ENCODE data around the gene LMX1B.
A peak's percentile ranks its signal among the peaks of the same experiment; 100 is the strongest.
"Not testable (repeated sequence)": the region's sequence is repeated elsewhere in the genome, so short reads cannot be mapped to it uniquely, and the experiment has no call there.

LMX1B gene

DNA sequence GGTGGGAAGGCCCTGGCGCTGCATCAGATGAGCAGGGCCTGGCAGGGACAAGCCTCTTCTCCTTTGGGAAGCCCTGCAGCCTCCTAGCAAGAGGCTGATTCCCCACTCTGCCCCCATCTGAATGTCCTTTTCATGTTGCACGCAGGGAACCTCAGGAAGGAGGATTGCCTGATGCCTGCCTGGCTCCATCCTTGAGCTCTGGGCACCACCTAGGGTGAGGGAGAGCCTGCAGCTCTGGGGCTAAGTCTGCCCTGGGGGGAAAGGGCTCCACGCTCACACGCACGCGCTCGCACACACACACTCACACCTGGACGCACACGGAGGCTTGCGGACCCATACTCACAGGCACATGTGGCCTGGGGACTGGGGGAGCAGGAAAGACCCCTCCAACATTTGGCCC is 86.6 kb downstream of the LMX1B start:
- no peak for DNase-seq

DNA sequence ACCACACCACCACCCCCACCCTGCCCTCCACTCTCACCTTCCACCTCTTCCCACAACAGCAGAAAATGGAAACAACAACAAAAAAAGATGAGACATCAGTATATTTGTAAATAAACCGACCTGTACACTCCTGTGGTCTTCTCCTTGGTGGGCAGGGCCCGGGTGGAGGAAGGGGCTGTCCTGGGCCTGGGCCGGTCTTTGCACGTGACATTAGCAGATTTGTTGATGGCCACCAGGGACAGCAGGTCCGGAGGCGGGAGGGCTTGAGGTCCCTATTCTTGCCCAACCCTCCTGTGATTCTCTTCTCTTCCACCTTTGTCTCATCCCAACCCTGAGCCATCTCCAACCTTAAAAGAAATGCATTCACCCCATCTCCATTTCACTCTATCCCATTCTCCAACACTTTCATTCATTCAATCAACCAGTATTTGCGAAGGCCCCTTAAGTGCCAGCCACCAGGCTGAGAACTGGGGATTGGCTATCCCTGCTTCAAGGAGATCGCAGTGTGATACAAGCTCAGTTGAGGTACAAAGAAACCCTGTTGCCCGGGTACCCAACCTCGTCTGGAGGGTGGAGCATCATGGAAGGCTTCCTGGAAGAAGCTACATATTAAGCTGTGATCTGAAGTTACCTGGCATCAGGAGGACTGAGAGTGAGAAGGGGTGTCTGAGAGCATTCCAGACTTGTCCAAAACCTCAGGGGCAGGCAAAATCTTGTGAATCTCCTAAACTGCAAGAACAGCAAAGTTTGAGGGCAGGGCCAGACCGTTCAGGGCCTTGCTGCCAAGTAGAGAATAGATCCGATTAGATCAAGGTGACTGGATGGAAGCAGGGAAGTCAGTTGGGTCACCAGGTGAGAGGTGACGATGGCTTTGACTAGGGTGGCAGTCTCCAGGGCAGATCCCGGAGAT is 87.4 kb downstream of the LMX1B start:
- DNase-seq: no peak

DNA sequence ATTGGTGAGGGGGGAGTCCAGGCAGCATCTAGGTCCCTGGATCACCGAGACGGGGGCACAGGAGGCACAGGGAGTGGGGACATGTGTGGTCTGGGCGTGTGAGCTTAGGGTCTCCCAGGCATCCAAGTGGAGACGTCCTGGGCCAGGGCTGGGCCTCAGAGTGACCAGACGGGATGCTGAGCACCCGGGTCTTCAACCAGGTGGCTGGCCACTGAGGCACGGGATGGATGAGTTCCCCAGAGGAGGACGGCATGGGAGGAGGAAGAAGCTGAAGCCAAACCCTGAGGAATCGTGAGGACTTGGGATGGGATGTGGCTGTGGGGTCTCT is 88.0 kb downstream of the LMX1B start:
- no peak for DNase-seq

DNA sequence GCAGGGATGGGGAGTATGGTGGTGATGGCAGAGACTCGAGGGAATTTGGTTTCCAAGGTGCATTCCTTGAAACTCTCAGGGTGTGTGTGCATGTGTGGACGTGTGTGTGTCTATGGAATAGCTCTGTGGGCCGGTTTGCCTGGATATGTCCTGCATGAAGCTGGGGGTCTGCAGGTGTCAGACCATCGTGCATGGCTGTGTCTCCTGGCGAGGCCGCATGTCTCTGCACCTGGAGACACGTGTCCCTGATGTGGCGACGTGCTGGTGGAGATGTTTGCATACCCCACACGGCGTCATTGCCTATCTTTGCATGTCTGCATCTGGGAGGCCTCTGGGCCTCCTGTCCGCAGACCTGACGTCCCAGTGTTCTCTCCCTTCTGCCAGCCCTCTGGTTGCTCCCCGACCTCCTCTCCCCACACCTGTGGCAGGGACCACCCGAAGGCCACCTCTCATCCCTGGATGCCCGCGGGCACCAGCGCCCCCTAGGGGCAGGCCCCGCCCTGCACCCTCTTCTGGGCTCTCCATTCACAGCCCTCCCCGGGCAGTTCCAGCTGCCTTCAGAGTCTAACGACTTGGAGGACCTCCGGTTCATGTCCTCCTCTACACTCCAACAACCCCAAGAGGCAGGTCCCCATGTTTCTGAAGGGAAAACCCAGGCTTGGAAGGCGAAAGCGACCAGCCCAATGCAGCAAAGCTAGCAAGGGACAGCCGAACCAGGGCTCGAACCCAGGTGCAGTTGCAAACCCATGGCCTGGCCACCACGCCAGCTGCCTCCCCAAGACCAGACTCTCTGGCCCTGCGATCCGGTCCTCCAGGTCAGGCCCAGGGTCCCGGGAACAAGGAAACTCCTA is 88.6 kb downstream of the LMX1B start:
- DNase-seq: peak; percentile 14

DNA sequence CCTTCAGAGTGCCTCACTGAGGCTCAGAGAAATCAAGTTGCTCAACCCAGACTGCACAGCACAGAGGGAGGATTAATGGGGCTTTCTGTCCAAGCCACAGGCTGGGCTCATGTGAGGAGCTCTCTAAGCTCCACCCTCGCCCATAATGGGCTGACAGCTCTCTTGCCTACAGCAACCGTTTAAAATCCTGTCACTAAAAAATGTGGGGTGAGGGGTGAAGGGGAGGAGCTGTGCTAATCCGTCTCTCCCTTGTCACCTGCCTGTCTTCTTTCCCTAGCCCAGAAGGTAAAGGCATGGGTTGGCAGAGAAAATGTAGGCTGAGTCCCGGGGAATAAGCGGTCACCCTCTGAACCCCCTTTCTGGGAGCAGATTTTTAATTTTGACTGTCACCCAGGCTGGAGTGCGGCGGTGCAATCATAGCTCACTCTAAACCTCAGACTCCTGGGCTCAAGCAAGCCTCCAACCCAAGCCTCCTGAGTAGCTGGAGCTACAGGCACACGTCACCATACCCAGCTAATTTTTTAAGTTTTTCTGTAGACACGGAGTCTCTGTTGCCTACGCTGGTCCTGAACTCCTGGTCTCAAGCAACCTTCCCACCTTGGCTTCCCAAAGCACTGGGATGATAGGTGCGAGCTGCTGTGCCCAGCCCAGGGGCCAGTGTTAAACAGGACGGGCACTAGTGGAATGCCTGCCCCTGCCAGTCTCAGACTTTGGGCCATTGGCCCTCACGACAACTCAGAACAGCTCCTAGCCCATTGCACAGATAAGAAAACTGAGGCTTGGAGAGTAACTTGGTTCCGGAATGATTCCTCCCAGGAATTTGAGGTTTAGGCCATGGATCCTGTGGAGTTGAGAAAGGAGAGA is 89.5 kb downstream of the LMX1B start:
- DNase-seq: no peak

DNA sequence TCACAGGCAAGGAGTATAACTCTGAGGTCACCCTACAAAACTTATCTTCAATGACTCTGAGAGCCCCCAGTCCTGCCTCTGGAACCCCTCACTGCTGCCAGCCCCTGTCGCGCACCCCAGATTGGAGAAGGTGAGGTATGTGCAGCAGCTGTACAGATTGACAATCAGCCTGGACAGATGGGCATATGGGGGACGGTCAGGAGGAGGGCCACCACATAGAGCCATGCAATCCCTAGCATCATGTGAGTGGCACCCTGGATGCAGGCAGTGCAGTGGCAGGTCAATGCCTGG is 90.1 kb downstream of the LMX1B start:
- DNase-seq: no peak

DNA sequence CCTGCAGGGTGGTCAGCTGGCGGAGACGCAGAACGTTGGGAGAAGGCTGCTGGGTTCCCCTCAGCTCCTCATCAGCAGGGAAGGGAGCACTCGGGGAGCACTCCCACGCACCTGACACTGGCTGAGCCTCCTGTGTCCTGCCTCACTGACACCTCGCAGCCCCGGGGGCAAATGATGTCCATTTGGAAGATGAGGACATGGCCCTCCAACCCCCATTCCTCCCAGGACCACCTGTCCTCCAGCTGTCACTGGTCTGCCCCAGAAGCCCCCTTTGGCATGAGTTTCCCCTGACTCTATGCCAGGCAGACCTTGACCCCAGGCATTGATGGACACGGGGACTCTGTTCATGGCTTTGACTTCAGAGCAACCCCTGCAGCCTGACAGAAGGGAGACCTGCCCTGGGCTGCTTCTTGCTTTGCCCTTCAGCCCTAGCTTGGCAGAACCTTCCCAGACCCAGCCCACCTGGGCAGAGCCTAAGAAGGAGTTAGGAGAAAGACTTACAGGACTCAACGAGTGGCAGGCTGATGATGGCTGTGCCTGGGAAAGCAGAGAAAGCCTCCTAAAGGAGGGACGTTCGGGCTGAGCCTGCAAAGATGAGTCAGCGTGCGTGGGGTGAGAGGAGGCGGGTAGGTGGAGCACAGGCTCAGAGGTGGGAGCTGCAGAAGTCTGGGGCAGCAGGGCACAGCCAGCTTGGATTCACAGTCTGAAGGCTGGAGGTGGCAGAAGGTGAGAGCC is 90.6 kb downstream of the LMX1B start:
- peak; percentile 42 for DNase-seq

DNA sequence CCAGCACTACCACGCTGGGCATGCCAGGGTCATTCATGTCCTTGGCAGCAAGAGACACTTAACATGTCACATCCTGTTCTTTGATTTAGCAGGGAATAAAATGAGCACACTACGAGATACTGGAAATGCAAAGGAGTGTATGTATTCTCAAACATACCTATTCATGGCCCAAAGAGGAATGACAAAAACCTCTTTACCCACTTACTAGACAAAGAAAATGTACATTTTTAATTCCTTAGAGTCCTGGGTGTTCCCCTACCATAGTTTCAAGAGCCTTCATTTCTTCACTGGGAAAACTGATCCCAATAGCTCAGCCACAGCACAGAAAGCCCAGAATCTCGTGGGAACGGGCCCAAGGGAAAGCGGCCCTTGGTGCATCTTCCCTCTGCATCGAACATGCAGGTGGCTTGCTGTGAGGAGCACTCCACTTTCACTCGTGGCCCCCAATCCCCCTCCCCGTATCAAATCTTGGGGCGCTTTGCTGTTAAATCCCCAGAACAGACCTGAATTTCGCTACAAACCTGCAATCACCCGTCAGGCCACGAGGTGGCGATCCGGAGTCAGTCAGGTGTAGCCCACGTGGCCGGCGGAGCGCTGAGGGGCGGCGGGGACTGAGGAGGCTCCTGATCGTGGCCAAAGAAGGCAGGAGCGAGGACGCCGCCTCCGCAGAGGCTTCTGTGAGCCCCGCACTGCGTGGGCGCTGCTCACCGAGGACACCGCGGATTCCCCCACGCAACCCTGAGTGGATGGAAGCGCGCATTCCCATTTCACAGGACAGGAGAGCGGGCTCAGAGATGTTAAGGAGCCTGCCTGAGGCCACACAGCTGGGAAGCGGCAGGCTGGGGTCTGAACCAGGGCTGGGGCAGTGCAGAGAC is 91.4 kb downstream of the LMX1B start:
- peak; percentile 75 for DNase-seq

DNA sequence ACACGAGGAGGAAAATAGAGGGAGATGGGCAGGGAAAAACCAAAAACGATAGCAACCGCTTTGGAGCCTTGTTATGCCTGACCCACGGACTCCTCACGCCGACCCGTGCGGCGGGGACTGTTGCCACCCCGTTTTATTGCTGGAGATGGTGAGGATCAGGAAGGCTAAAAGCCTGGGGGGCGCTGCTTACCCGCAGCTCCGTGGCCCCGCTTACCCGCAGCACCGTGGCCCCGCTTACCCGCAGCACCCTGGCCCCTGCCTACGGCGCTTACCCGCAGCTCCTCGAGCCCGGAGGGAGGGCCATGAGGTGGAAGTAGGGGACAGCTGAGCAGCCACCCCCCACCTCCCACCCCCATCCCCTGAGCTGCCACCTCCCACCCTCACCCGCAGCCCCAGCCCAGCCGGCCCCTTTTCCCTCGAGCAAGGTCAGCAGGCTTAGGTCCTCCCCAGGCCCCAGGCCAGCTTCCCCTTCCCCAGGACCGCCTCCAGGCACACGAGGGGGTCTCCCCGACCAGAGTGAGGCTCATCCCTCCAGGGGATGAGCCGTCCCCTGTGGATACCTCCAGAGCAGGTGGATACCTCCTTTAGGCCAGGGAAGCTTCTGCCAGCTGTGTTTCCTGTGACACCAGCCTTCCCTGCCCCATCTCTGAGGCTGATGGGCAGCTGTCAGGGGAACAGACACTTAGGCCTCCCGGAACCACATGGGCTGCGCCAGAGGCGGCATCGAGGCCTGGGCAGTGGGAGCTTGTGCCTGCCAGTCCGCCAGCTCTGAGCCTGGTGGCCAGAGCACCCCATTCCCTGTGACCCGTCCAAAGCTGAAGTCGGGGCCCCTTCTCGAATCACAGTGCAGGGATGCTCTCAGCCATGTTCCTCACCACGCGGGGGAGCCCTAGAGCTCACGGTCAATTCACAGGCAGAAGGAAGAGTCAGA is 92.3 kb downstream of the LMX1B start:
- peak; percentile 70 for DNase-seq

DNA sequence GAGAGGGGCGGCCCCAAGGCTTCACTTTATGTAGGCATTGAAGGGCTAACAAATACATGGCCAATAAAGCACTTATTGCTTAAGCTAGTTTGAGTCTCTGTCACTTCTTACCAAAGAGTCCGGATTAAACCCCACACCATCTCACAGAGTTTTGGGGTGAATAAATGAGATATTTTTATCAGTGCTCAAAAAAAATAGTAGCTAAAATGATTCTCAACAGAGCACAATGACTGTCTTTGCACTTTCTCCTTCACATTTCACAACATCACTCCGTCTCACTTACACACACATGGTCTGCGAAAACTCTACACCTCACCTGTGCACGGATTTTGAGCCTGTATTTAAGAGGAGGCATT is 92.9 kb downstream of the LMX1B start:
- DNase-seq: no peak

DNA sequence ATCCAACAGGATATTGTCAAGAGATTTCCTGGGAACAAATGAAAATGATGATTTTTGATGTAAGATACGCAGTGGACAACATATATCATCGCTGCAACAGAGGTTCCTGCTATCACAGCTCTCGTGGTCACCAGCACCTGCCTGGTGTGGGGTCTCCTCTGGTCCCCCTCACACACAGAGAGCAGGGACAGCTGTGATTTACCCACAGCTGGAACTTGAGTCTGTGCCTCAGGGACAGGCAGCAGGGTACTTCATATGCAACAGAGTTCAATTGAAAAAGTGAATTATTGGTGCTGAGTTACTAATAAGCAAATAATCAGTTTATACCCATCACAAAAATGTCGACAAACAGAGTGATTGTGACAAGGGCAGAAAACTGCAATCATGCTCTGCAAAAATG is 93.4 kb downstream of the LMX1B start:
- no peak for DNase-seq

DNA sequence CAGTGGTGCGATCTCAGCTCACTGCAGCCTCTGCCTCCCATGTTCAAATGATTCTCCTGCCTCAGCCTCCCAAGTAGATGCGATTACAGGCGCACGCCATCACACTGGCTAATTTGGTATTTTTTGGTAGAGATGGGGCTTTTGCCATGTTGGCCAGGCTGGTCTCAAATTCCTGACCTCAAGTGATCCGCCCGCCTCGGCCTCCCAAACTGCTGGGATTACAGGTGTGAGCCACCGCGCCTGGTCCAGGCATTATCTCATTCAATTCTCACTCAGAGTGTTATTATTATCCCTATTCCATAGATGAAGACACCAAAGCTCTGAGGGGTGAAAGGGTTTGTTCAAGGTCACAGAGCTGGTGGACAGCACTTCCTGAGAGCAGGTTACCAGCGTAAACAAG is 94.0 kb downstream of the LMX1B start:
- DNase-seq: not testable (repeated sequence)

DNA sequence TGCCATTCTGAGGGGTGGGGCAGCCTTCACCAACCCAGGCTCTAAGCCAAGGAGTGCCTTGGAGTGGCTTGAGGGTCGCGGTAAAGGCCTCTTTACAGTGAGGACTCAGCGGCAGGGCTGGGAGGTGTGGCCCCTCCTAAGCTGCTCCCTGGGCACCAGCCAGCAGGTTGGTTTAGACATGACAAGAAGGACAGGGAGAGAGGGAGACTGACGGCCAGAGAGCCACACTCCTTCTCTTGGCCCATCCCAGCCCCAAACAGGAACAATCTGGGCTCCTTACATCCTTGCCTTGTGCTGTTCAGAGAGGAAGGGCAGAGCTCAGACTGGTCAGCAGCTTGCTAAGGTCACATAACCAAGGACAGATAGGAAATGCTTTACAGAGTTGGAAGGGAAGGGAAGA is 94.5 kb downstream of the LMX1B start:
- DNase-seq: no peak

DNA sequence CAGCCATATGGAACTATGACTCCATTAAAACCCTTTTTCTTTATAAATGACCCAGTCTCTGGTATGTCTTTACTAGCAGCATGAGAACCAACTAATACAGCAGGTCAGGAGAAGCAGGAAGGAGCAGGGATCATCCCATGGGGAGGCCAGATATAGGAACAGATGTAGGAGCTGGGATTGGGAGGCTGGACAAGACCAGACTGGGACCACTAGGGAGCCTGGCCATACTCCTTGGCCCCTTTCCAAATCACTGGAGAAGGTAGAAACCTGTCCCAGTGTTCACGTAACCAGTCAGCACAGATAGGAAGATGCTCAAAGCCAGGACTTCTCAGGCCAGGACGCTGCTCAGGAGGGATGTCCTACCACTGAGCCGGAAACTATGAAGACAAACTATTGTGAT is 95.5 kb downstream of the LMX1B start:
- DNase-seq: no peak

DNA sequence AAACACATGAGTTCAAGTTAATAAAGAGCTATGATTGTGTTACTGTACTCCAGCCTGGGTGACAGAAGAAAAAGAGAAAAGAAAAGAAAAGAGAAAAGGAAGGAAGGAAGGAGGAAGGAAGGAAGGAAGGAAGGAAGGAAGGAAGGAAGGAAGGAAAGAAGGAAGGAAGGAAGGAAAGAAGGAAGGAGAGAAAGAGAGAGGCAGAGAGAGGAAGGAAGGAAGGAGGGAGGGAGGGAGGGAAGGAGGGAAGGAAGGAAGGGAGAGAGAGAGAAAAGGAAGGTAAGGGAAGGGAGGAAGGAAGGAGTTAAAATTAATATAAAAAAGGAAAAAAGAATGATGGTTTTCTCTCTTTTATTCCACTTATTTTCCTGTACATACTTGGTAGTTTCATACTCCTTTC is 101.7 kb downstream of the LMX1B start:
- no peak for DNase-seq

DNA sequence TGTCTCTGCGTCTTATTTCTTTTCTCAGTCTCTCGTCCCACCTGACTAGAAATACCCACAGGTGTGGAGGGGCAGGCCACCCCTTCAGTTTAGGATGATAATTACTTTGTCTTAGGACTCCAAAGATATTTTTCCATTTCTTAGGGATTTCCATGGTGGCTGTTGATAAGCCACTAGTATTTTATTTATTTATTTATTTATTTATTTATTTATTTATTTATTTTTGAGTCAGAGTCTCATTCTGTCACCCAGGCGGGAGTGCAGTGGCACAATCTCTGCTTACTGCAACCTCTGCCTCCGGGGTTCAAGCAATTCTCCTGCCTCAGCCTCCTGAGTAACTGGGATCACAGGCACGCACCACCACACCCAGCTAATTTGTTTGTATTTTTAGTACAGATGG is 103.7 kb downstream of the LMX1B start:
- DNase-seq: not testable (repeated sequence)

DNA sequence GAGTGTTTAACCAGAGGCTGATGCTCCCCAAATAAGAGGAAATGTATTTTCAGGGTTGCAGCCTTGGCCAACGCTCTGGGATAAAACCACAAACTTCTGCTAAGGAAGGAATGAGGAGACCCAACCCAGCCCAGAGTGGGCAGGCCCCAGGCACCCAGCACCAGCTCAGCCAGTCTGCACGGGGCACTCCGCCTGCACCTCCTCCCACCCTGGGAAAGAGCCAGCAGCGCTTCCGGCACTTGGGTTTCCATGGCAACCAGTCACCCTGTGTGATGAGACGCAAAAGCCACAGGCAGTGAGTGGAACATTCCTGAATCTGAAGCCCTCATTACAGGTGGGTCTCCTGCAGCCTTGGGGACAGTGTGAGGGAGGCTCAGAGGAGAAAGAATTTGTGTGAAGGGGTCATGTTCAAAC is 105.9 kb downstream of the LMX1B start:
- peak; percentile 80 for DNase-seq

DNA sequence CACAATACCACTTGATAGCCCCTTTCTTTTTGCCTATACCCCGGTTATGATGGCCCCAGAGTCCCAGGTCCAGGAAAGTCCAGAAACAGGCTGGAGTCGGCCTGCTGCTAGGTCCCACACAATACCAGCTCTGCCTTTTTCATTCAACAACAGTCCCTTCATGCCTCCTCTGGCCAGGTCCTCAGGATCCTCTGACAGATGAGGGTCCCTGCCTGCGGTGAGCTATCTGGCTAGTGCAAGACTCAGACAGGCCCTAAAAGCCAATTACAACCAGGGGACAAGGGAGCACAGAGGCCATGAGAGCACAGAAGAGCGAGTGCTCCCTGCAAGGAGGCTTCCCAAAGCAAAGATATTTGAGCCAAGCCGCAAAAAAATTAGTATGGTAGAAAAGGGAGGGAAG is 106.3 kb downstream of the LMX1B start:
- no peak for DNase-seq

DNA sequence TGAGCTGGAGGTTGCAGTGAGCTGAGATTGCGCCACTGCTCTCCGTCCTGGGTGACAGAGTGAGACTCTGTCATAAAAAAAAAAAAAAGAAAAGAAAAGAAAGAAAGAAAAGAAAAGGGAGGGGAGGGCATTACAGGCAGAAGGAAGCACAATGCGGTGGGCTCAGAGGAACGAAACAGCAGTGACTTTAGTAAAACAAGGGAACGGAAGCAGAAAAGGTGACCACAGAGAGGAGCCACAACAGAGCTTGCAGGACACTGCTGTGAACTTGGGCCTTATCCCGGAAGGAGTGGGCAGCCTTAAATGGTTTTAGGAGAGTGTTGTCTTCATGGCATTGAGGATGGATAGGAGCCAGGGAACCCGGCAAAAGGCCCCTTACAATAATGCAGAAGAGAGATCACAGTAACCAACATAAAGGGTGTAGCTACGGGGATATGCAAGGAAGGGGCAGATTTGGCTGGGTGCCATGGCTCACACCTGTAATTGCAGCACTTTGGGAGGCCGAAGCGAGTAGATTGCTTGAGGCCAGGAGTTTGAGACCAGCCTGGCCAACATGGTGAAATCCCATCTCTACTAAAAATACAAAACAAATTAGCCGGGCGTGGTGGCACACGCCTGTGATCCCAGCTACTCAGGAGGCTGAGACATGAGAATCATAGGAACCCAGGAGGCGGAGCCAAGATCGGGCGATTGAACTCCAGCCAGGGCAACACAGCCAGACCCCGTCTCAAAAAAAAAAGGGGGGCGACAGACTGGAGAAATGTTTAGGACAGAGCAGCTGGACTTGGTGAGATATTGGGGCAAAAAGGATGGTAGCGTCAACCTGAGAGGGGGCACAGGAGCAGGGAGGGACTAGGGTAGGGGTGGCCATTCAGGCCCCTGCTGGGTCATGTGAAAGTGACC is 107.2 kb downstream of the LMX1B start:
- DNase-seq: no peak

DNA sequence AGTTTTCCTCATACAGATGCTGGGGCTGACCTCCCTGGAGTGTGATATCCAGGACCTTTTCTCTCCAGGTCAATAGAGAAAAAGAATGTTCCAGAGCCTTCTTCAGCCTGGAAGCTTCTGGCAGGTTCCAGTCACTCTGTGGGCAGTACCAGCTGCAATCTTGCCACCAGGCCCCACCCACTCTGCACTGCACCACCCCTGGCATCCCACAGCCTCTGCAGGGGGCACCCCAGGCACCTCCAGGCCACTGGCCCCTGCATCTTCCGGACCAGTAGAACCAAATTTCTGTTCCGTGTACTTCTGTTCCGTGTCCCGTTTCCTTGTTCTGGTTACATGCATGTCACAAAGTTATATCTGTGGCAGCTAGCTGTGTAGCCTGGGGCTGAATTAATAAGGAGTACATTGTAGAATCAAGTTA is 107.8 kb downstream of the LMX1B start:
- DNase-seq: no peak
